ENCODE measurements around the gene PFKFB3.
"Not testable (repeated sequence)": the region's sequence is repeated elsewhere in the genome, so short reads cannot be mapped to it uniquely, and the experiment has no call there.

The PFKFB3 gene

GRCh38 chr10:6221971-6222751, 19.4 kb downstream of the PFKFB3 start:
- no peak for DNase-seq

GRCh38 chr10:6222755-6223154, 20.0 kb downstream of the PFKFB3 start:
- DNase-seq, result no peak

- DNase-seq, result no peak
Observed at GRCh38 chr10:6223981-6224380, 21.2 kb downstream of the PFKFB3 start.

GRCh38 chr10:6224781-6225180, 22.0 kb downstream of the PFKFB3 start:
- DNase-seq, result no peak

GRCh38 chr10:6225263-6225814, 22.6 kb downstream of the PFKFB3 start:
- DNase-seq, result no peak

GRCh38 chr10:6226216-6226615, 23.5 kb downstream of the PFKFB3 start:
- no peak for DNase-seq

- no peak for DNase-seq
Observed at GRCh38 chr10:6227346-6227745, 24.6 kb downstream of the PFKFB3 start.

GRCh38 chr10:6228010-6228511, 25.3 kb downstream of the PFKFB3 start:
- no peak for DNase-seq

- no peak for DNase-seq
Observed at GRCh38 chr10:6228647-6229046, 25.9 kb downstream of the PFKFB3 start.

- DNase-seq, result no peak
Observed at GRCh38 chr10:6229290-6229689, 26.6 kb downstream of the PFKFB3 start.

- no peak for DNase-seq
Observed at GRCh38 chr10:6229746-6230145, 27.0 kb downstream of the PFKFB3 start.

- no peak for DNase-seq
Observed at GRCh38 chr10:6230315-6230714, 27.6 kb downstream of the PFKFB3 start.

GRCh38 chr10:6231146-6231545, 28.4 kb downstream of the PFKFB3 start:
- no peak for DNase-seq

GRCh38 chr10:6231730-6232129, 29.0 kb downstream of the PFKFB3 start:
- DNase-seq, result no peak

GRCh38 chr10:6232225-6232807, 29.6 kb downstream of the PFKFB3 start:
- DNase-seq, result no peak

GRCh38 chr10:6232846-6233724, 30.4 kb downstream of the PFKFB3 start:
- DNase-seq, result no peak

- no peak for DNase-seq
Observed at GRCh38 chr10:6233725-6234277, 31.1 kb downstream of the PFKFB3 start.

- no peak for DNase-seq
Observed at GRCh38 chr10:6234371-6234770, 31.6 kb downstream of the PFKFB3 start.

- no peak for DNase-seq
Observed at GRCh38 chr10:6236349-6237198, 33.8 kb downstream of the PFKFB3 start.

GRCh38 chr10:6237199-6237530, 34.4 kb downstream of the PFKFB3 start:
- no peak for DNase-seq

- not testable (repeated sequence) for DNase-seq
Observed at GRCh38 chr10:6238587-6239212, 36.0 kb downstream of the PFKFB3 start.
